Urinary bladder (tissue), 4 donors: ENCODE data around the gene MYOD1. TPM values are rescaled to one million over a fixed set of nuclear protein-coding genes. Genes with fewer than 3 reads are reported as not detected.

ENCODE experiments used
- DNase-seq: peaks from one replicate; pipeline ENCODE4 v3.0.0-alpha.2; 2015; ENCODE audit errors: extremely low spot score
- H3K27ac ChIP-seq: one replicate; pipeline ENCODE4 v1.5.1; 2013; ENCODE audit warnings: low read depth, mild to moderate bottlenecking, moderate library complexity
- H3K36me3 ChIP-seq: one replicate; pipeline ENCODE4 v1.6.1; 2013; ENCODE audit warnings: mild to moderate bottlenecking, moderate library complexity; ENCODE audit not compliant: insufficient read depth
- H3K4me1 ChIP-seq: one replicate; pipeline ENCODE4 v1.6.1; 2013; ENCODE audit warnings: mild to moderate bottlenecking, moderate library complexity; ENCODE audit not compliant: insufficient read depth
- H3K4me3 ChIP-seq: one replicate; pipeline ENCODE4 v1.5.1; 2013; ENCODE audit warnings: low read depth, low read length
- WGBS: extraction: QIAGEN DNeasy Blood & Tissue Kit; methylation state at CpG from one replicate; pipeline ENCODE4 v1.1.7; 2013; 5-methylcytosine and 5-hydroxymethylcytosine counted together
- polyA plus RNA-seq: library from polyadenylated mRNA; stranded (reverse); fragments of 200-250 nt; gene quantifications from one replicate; pipeline ENCODE4 v1.2.3, GENCODE V29; 2013
- total RNA-seq: library from RNA; depleted of rRNA; stranded (reverse); fragments of >200 nt; gene quantifications from one replicate; pipeline ENCODE4 v1.2.3, GENCODE V29; 2014
- donor health status: healthy with polysubstance abuse.
- donor health status: healthy.

MYOD1 gene
- total and polyA plus RNA-seq, 2 donors: 1.1 TPM; not detected in 1

DNA sequence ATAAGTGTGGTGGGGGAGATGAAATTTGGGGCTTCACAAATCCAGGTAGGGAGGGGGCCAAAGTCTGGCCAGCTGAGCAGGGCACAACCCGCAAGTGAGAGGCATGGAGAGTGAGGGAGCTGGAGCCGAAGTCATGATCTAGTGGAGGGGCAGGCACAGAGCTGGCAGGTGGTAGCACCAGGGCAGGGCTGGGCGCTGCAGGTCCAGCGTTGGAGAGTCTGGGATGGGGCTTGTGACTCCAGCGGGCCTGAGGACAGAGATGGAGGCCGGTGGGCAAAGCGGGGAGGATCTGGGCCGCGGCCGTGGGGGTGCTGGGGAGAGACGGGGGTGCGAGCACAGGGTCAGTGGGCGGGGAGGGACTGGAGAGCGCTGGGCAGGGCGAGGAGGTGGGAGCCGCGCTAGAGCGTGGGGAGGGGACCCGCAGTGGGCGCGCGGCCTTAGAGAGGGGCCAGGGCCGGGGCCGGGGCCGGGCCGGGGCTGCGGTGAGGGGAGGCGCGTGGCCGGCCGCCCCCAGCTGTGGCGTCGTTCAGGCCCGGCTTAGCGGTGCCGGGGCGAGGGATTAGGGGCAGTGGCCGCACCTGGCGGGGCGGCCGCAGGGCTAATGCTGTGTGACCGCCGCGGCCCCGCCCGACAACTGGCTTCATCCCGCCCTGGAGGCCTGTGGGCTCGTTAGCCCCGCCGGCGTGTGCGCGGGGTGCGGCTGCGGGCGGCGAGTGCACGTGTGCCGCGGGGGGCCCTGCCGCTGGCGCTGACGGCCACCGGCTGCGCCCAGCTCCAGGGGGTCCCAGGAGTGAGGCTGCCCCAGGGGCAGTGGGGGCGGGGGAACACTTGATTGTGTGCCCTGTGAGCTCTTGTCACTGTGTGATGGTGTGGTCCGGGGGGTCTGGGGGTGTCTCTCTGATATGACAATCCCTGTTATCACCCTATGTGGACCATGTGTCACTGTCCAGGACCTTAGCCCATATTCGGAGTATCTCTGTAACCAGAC, 23.6 kb upstream of the MYOD1 start:
- no peak overlapping the region for H3K4me3 ChIP-seq
- WGBS: 6% methylated on average over 68 of the region's 68 CpGs
- DNase-seq: no peak
- no peak overlapping the region for H3K27ac ChIP-seq
- H3K36me3 ChIP-seq: no peaks in the 10 kb centered on the region
- no peaks in the 10 kb centered on the region for H3K4me1 ChIP-seq

GRCh38 chr11:17696741-17697140, 22.6 kb upstream of the MYOD1 start:
- no peak for DNase-seq
- 71% methylated on average over 5 of the region's 5 CpGs for WGBS
- H3K27ac ChIP-seq: no peak overlapping the region
- H3K4me3 ChIP-seq: no peak overlapping the region
- no peaks in the 10 kb centered on the region for H3K36me3 ChIP-seq
- H3K4me1 ChIP-seq: no peaks in the 10 kb centered on the region

DNA sequence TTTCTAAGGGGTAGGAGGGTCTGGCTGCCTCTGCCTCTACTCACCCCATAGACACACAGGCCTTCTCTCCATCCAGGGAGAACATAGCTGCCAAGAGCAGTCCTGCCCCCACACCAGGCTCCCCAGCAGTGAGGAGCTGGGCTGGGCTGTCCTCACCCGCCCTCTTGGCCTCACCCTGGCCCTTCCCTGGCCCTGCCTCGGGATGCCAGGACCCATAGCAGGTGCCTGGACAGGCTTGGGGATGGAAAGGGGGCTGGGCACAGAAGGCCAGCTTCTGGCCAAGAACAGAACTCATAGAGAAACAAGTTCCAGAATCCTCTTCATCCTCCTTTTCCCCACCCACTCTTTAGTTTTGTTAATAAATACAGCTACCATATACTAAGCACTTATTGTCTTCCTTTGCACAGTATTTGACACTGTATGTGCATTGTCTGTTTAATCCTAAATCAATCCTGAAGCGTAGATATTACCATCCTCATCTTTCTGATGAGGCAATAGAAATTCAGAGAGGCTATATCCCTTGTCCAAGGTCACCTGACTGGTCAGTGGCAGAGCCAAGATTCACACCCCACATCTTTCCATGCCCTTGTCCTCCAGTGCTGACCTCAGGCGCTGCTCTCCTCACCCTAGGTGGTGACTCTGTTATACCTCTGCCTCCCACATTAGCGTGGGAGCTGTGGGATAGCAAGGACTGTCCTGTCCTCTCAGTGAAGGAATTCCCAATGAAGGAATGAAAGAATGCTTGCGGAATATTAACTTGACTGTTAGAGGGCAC, 22.0 kb upstream of the MYOD1 start:
- H3K4me1 ChIP-seq: no peaks in the 10 kb centered on the region
- WGBS: 58% methylated on average over 6 of the region's 6 CpGs
- no peak for DNase-seq
- no peaks in the 10 kb centered on the region for H3K36me3 ChIP-seq
- H3K4me3 ChIP-seq: no peak overlapping the region
- H3K27ac ChIP-seq: no peak overlapping the region

DNA sequence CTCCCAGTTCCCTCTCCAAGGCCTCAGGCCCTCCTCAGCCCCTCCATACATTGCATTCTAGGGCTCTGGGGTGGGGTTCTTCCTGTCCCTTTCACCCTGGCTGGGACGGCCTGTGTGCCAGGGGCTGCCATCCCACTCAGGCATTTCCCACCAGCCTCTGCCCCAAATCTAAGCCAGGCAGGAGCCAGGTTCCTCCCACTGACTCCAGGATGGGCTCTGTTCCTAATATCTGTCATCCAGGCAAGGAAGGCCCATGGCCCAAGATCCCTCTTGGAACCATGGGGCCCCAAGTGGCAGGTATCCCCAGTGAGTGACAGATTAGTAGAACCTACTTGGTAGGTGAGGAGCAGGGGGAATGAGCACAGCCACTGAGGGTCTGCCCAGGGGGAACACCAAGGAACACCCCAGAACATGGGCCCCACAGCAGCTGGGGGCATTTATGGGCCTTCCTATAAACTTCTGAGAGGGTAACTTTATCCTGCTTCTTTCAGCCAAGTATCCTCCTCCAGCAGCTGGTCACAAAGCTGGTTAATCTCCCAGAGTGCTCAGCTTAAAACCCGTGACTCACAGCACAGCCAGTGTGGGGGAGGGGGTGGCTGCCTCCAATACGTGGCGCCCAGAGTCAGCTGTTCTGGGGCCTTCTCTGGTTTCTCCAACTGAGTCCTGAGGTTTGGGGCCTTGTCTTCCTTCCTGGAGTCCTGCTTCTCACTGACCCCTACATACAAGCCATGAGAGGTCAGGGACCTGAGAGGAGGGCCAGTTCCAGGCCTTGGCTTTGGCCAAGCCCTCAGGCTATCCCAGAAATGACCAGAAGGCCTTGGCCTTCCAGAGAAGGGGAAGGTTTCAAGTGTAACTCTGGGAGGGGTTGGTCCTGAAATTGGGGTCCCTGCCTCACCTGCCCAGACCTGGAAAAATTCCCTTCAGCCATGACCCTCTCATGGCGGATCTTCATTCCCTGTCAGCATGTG, 19.9 kb upstream of the MYOD1 start:
- Histone ChIP-seq H3K4me1 (no peaks in the 10 kb centered on the region), H3K4me3 (no peak overlapping the region), H3K27ac (no peak overlapping the region), H3K36me3 (no peaks in the 10 kb centered on the region)
- WGBS: 57% methylated on average over 5 of the region's 5 CpGs
- no peak for DNase-seq

DNA sequence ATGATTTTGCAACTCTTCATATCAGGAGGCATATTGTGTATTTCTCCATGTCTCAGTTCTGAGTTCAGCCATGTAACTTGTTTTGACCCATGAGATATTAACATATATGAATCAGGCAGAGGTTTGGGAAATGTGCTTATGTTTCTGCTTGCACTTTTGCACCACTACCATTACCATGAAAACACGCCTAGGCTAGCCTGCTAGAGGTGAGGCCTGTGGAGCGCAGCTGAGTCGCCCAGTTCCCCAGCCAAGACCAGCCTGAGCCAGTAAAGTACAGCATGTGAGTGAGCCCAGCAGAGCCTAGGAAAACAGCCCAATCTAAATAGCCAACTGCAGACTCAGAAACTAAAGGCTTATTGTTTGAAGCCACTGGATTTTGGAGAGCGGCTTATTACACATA, 18.4 kb upstream of the MYOD1 start:
- Histone ChIP-seq H3K4me1 (no peaks in the 10 kb centered on the region), H3K4me3 (no peak overlapping the region), H3K27ac (no peak overlapping the region), H3K36me3 (no peaks in the 10 kb centered on the region)
- WGBS: 90% methylated on average over 4 of the region's 4 CpGs
- no peak for DNase-seq

DNA sequence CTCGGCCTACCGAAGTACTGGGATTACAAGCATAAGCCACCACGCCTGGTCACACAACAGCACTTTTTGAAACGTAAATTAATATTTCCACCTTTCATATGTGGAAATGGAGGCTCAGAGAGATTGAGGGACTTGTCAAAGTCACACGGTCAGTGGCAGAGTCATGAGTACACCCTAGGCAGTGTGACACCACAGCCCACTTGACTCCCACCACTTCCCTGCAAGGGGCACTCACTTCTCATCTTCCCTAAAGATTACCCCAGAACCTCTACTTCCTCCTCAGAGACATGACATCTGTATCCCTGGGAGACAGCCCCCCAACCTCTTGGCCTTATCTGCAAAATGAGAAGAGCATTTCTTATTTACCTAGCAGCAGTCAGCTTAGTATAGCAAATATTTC, 16.5 kb upstream of the MYOD1 start:
- Histone ChIP-seq H3K4me1 (no peaks in the 10 kb centered on the region), H3K27ac (no peak overlapping the region), H3K36me3 (no peaks in the 10 kb centered on the region), H3K4me3 (no peak overlapping the region)
- no peak for DNase-seq
- 62% methylated on average over 5 of the region's 5 CpGs for WGBS

- Histone ChIP-seq H3K36me3 (no peaks in the 10 kb centered on the region), H3K4me3 (no peak overlapping the region), H3K4me1 (no peaks in the 10 kb centered on the region), H3K27ac (no peak overlapping the region)
- WGBS: 90% methylated on average over 2 of the region's 2 CpGs
- DNase-seq: no peak
Observed at GRCh38 chr11:17703951-17704350, 15.4 kb upstream of the MYOD1 start.

DNA sequence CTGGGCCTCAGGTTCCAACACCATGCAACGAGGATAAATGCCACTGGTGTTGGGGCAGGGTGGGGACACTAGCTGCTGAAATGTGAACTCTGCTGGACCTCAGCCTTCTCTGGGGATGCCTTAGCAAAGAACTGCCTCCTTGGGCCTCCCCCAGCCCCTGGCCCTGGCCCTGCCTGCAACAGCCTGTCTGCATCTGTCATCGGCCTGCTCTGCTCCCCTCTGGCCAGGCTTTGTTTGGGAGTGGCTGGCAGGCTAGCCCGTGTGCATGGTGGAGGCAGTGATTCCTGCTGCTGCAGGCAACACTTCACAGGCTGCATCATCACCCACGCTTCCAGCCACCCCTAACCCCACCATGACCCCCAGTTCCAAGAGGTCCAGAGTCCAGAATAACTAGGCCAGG, 11.5 kb upstream of the MYOD1 start:
- whole genome bisulfite sequencing: 28% methylated on average over 4 of the region's 4 CpGs
- H3K36me3 ChIP-seq: no peaks in the 10 kb centered on the region
- H3K4me1 ChIP-seq: no peaks in the 10 kb centered on the region
- no peak overlapping the region for H3K27ac ChIP-seq
- DNase-seq: no peak
- no peak overlapping the region for H3K4me3 ChIP-seq

- 22% methylated on average over 4 of the region's 4 CpGs for WGBS
- no peaks in the 10 kb centered on the region for H3K36me3 ChIP-seq
- no peak overlapping the region for H3K27ac ChIP-seq
- DNase-seq: no peak
- H3K4me3 ChIP-seq: no peak overlapping the region
- no peaks in the 10 kb centered on the region for H3K4me1 ChIP-seq
Observed at GRCh38 chr11:17711836-17712235, 7.5 kb upstream of the MYOD1 start.

DNA sequence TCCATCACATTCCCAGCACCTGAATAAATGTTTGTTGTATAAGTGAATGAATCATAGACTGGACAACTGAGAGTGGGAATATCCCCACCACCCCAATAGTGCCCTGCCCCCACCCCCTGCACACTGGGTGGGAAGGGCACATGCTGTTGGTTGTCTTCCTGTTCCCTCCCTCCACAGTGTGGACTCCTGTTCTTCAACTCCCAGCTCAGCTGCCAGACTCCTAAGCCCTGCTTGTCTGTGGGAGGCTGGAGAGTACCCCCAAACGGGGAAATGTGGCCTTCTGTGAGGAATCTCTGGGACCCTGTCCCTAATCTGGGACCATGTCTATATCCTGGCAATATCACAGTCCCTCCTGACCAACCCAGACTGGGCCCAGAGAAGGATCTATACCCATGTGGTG, 5.5 kb upstream of the MYOD1 start:
- WGBS: 19% methylated on average over 1 of the region's 1 CpG
- no peak overlapping the region for H3K27ac ChIP-seq
- H3K4me3 ChIP-seq: no peak overlapping the region
- no peaks in the 10 kb centered on the region for H3K4me1 ChIP-seq
- no peaks in the 10 kb centered on the region for H3K36me3 ChIP-seq
- DNase-seq: no peak

GRCh38 chr11:17714356-17714854, 5.0 kb upstream of the MYOD1 start:
- no peak overlapping the region for H3K4me3 ChIP-seq
- H3K36me3 ChIP-seq: no peaks in the 10 kb centered on the region
- no peak overlapping the region for H3K27ac ChIP-seq
- H3K4me1 ChIP-seq: no peaks in the 10 kb centered on the region
- no peak for DNase-seq
- 42% methylated on average over 8 of the region's 8 CpGs for WGBS

GRCh38 chr11:17714870-17715269, 4.5 kb upstream of the MYOD1 start:
- WGBS: 75% methylated on average over 4 of the region's 4 CpGs
- Histone ChIP-seq H3K4me3 (no peak overlapping the region), H3K4me1 (no peaks in the 10 kb centered on the region), H3K36me3 (no peaks in the 10 kb centered on the region), H3K27ac (no peak overlapping the region)
- DNase-seq: no peak

DNA sequence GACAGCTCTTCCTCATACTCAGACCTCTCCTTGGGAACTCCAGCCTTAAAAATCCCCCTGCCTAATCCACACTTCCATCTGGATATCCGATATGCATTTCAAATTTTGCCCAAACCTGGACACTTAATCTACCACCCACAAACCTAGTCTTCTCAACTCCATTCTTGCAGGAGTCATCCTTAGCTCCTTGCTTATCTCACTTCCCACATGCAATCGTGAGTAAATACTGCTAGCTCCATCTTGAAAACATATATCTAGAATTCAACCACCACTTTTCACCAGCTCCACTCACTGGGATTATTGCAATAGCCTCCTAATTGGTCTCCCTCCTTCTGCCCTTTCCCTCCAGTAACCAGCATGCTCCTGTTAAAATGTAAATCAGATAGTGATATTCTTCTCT, 2.6 kb upstream of the MYOD1 start:
- DNase-seq: no peak
- Histone ChIP-seq H3K36me3 (no peaks in the 10 kb centered on the region), H3K4me1 (no peaks in the 10 kb centered on the region), H3K4me3 (no peak overlapping the region), H3K27ac (no peak overlapping the region)
- WGBS: 69% methylated on average over 2 of the region's 2 CpGs
